ENCODE data around the gene REEP6.
"Not testable (repeated sequence)": the region's sequence is repeated elsewhere in the genome, so short reads cannot be mapped to it uniquely, and the experiment has no call there.

The REEP6 gene

DNA sequence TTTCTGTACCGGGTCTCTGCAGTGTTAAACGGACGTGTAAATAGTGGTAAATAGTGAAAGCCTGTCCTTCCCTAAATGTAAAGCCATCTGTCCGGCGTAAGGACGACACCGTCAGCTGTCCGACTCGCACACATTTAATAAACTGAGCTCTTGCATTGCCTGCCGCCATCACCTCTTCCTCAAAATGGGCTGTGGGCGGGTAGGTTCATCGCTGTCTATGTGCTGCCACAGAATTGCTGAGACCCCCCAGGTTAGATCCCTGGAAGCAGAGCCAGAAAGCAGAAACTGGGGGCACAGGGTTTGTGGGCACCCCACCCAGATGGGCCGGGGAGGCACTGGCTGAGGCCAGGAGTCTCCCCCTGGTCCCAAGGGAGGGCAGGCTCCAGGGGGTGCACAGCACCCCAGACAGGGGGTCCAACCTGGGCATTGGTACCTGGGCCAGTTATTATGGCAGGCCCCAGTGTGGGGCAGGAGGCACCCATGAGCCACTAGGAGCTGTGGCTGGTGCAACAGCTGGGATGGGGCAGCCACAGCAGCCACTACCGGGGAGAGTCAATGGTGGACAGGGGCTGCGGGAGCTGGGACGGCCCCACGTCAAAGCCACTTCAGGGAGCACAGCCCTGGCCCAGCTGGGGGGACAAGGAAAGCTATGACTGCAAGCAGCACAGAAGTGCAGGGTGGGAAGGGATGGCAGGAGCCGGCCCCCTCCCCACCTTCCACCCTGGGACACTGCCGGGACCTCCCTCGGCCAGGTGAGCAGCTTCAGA, 17.7 kb upstream of the REEP6 start:
- DNase-seq = no peak

DNA sequence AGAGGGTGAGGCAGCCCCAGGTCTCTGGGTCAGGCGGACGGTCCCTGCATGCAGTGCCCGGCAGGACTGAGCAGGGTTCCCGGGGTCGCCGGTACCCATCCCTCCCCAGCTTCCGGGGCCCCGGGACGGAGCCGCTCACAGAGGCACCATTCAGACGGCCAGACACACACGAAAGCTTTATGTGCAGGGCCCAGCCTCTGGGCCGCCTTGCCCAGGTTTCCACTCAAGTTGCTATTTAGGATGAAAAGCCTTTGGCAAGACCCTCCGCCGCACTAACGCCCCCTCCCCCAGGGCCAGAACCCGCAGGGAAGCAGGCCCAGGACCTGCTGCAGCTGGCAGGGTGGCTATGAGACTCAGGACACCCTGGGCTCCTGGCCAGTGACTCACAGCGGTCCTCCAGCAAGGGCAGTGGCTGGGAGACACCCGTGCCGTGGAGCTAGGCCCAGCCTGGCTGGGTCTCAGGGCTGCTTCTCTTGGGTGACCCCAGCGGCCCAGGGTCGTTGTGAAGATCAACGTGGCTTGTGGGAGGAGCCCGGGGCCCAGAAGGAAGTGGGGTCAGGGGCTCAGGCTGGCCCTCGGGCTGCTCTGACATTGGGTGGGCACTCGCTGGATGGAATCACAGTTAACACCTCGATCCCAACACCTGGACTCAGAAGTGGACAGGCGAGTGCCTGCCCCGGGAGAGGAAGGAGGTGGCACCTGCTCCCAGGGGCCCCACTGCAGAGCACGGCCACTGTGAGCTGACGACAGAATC, 16.8 kb upstream of the REEP6 start:
- no peak for DNase-seq

DNA sequence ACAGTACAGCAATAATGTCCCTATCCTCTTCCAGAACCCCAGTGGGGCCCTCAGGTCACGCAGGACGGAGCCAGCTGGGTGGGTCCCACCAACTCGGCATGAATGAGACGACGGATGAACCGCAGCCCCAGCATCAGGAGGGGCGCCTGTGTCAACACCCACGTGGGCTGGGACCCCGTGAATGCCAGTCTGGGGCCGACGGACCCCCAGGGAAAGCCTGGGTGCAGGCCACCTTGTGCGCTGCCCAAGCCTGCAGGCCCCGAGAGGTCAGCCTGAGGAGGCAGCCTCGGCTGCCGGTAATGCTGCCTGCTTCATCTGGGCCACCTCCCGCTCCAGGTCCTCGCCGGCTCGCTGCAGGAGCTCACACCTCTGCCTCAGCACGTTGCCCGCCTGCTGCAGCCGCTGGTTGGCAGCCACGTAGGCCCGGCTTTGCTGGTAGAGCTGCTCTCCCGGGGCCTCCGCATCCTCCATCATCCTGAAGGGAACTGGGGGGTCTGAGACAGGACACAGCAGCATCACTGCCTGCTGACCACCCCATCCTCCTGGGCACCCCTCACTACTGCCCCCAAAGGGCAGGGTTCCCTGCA, 16.1 kb upstream of the REEP6 start:
- DNase-seq = no peak

DNA sequence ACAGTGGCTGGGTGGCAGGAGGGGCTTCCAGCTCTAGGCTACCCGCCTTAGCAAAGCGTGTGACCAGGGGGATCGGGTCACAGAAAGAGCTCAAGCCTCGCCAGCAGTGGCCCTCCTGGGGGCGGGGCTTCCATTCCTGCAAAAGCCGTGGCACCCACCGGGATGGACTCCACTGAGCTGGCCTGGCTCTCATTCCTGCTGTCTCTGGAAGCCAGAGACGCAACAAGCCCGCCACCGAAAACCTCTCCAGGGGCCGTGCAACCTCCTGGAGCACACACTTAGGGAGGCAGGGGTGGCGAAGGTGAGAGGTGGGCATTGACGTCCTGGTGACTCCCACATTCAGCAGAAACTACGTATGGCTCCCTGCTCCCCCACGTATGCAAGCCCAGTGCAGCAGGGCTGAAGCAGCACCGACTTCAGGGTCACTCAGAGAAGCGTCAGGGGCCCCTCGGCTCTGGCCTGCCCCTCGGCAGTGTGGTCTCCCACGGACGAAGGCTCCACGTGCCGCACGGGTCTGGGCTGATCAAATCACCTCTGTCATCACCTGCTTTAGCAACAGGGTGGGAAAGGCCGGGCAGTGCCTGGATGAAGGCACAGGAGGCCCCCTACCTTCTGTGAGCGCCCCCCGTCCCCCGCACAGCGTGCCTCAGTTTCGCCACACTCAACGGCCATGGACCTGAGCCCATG, 15.1 kb upstream of the REEP6 start:
- no peak for DNase-seq

DNA sequence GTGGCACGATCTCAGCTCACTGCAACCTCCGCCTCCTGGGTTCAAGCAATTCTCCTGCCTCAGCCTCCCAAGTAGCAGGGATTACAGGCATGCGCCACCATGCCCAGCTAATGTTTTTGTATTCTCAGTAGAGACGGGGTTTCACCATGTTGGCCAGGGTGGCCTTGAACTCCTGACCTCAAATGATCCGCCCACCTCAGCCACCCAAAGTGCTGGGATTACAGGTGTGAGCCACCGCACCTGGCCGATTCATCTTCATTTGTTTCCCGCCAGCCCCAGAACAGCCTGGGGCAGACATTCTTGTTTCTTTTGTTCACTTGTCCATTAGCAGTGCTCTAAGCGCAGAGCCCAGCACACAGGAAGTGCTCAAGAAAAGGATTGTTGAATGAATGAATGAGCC, 13.9 kb upstream of the REEP6 start:
- DNase-seq = not testable (repeated sequence)

DNA sequence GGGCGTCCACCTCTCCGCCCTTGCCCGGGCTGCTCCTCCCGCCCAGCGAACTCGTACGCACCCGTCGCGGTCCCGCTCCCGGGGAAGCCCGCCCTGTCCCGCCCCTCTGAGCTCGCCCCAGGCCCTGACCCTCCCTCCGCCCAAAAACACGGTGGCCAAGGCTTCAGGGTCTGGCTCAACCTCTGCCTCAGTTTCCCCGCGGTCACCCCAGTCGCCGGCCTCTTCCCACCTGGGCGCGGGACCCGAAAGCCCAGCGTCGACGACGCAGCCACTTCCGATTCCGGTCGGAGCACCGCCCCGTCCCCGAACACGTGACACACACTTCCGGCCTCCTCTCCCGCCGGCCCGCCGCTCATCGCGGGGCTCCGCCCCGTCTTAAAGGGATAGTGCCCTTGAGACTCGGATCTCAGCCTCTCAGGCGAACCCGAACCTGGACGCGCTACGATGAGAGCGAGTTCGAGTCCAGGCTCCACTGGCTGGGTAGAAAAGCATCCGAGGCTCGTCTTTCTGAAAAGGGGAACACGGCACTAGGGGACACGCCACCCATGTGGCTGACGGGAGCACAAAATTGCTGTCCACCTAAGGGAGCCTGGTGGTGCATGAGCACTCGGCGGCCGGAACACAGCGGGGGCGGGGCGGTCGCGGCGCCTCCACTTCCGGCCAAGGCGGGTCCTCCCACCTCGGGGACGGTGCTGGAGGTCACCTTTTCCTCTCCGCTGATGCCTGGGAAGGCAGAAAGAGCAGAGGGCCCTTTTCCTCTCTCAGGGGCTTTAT, 11.9 kb upstream of the REEP6 start, which contains the start of gene C19orf25:
TSS of gene C19orf25 (minus strand) at position 282 of the 774 bp plus-strand sequence. CDS start 312 bp downstream, outside the sequence.
- DNase-seq = peak; percentile 94

DNA sequence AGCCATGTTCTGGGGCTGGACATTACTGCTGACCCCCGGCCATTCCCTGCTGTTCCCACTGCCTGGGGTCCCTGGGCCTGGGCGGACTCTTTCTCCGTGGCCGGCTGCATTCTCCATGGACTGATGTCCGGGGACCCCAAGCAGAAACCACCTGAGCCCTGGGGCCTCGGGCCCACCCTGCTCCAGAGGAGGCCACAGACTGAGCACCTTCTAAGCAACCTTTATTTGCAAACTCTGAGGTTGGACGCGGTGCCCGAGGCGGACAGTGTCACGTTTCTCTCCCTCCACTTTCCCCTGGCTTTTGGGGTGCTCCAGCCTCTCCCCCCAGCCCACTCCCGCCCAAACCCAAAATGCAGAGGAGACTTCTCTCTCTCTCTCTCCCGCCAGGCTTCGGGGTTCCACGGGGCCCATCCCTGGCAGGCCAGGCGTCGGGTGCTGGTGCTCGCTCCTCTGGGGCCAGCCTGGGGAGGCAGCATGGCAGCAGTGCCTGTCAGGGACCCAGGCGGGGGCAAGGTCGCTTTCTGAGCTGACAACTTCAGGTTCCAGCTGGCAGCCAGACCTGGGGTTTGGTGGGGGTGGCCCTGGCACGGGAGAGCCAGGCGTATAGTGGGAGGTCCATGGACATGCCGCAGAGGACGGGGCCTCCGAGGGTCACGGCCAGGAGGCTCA, 9.6 kb upstream of the REEP6 start:
- no peak for DNase-seq

DNA sequence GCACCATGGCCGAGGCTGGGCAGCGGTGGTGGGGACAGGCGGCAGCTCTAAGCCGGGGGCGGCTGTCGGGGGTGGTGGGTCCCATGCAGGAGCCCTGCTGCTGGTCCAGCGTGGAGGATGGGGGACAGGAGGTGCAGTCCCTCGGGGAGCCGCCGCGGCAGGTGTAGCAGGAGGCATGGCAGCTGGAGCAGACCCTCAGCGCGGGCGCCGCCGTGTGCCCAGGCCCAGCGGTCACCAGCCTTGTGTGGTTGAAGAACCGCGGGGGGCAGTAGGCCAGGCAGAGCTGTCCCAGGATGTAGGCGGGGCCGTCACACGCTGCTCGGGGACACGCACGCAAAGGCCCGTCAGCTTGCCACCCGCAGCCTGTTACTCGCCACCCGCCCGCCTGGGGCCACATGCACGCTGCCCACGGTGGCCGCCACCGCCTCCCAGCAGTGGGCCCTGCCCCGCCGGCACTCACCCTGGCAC, 9.1 kb upstream of the REEP6 start:
- no peak for DNase-seq

DNA sequence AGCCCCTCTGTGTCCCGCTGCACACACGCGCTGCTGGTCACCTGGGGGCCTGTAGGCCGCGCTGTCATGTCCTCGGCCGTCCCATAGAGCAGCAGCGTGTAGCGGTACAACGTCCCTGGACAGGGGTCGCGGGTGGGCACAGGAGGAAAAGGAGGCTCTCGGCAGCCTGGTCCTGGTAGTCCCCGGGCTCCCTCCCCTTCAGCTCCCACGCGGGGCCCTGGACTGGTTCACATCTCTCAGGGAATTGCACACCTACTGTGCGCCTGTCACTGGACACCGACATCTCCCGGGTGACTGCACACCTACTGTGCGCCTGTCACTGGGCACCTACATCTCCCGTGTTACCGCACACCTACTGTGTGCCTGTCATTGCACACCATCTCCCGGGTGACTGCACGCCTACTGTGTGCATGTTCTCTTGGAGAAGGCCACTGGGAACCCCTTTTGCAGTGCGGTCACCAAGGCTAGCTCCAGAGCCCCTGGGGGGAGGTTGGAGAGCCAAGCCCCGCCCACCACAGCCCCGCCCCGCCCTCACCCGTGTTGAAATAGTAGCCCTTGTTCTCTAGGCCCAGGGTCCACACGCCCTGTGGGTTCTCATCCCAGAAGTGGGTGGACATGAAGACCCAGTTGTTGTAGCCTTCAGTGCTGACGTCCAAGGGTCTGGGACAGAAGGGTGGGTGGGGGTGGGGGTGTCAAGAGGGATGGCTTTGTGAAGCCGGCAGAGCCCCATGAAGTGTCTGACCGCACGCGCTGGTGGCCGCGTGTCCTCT, 8.4 kb upstream of the REEP6 start:
- no peak for DNase-seq

DNA sequence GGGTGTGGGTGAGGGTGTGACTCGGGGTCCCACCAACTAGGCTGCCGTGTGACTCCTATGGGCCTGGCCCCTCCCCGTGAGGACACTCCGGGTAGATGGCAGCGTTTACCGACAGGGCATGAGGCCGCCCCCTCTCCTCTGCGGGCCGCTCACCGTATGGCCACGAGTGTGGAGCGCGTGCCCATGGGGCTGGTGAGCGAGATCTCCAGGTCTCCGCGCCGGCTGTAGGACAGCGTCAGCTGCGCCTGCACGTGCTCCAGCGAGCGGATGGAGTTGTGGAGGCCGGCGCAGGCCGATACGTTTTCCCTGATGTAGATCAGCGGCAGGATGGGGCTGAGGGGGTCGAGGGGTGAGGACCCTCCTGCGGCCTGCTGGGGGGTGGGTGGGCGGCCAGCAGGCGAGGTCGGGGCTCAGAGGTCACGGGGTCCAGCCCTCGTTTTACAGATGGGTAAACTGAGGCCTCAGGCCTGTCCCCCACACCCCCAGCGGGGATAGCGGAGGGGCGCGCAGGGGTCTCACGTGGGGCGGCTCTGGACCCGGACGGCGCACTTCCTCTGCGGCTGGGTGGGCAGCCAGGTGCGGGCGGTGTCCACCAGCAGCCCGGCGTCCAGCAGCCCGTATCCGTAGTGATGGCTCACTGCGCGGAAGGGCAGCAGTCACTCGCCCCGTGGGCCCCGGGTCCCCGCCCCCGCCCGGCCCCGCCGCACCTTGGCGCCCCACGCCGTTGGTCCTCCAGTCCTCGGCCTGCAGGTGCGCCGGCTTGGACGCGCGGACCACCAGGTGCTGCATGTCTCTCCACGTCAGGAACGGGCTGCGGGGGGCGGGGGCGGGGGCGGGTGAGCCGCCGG, 7.6 kb upstream of the REEP6 start:
- DNase-seq = no peak

DNA sequence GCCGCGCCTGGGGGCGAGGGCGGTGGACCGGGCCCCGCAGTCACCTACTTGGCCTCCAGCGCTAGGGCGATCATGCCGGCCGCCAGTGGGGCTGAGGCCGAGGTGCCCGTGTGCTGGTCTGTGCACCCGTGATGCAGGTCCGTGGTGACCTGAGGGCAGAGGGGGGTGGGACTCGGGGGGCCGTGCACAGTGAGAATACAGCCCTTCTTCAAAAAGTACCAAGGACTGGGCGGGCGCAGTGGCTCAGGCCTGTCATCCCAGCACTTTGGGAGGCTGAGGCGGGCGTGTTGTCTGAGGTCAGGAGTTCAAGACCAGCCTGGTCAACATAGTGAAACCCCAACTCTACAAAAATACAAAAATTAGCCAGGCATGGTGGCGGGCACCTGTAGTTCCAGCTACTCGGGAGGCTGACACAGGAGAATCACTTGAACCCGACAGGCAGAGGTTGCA, 7.0 kb upstream of the REEP6 start:
- DNase-seq = no peak

DNA sequence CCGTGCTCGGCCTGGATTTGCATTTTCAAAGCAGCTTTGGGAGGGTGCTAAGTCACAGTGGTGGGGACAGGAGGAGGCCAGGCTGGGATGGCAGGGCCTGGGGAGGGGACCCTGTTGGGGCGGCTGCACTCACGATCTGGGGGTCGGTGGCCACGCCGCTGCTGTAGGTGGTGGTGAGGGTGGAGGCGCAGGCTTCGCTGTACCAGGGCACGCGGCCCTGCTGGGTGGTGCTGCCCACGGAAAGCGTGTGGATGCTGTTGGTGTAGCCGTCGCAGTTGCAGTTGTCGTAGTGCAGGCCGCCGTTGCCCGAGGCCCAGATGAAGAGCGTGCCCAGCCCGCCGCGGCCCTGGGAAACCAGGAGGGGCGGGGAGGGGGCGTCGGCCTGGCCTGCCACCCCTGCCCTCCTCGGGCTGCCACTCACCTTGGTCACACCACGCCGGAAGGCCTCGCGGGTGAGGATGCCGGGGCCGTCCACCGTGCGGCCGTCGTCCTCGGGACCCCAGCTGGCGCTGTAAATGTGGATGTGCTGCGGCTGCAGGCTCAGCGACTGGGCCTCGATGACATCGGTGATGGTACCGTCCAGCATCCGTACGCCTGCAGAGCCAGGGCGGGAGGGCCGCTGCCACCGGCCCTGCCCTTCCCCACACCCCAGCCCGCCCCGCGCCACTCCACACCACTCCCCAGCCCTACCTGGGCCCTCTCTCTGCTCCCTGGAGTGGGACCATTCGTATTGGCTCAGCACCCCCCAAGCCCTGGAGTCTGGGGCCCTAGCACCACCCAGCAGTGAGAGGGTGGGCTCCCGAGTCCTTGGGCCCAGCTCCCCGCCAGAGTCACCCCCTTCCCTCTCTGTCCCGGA, 4.0 kb upstream of the REEP6 start:
- DNase-seq = no peak

DNA sequence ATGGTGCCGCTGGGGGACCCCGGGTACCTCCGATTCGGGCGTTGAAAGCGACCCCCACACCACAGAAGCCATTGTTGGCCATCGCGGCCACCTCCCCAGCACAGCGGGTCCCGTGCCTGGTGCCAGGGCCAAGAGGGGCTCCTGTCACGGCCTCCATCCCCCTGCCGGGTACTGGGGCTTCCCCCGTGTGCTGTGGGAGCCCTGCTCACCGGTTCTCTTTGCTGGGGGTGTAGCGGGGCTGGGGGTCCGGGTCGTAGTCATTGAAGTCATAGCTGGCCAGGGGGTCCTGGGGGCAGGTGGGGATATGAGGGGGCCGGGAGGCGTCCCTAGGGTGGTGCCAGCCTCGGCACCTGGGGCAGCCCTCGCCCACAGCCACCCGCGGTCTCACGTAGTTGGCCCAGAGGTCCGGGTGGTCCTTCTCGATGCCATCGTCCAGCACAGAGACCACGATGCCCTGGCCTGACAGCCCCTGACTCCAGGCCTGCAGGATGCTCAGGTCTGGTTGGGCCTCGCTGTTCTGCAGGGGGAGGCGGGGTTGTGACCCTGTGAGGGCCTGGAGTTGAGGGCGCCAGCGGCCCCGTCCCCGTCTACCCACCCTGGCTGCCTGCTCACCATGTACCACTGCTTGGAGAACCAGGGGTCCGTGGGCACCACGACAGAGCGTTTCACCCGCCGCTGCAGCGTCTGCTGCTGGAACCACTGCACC, 3.3 kb upstream of the REEP6 start:
- no peak for DNase-seq

DNA sequence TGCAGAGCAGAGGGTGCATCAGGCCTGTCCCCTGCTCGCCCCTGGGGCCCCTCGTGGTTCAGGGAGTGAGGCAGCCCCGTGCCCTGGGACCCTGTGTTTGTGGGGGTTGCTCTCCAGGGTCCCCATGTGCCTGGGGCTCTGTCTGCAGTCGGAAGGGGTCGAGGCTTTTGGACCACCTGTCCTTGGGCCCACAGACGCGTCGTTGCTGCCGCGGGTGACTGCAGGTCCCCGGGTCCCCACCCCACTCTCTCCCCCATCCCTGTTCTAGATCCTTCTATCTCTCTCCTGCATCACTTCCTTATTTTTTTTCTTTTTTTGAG, 2.7 kb upstream of the REEP6 start:
- no peak for DNase-seq

DNA sequence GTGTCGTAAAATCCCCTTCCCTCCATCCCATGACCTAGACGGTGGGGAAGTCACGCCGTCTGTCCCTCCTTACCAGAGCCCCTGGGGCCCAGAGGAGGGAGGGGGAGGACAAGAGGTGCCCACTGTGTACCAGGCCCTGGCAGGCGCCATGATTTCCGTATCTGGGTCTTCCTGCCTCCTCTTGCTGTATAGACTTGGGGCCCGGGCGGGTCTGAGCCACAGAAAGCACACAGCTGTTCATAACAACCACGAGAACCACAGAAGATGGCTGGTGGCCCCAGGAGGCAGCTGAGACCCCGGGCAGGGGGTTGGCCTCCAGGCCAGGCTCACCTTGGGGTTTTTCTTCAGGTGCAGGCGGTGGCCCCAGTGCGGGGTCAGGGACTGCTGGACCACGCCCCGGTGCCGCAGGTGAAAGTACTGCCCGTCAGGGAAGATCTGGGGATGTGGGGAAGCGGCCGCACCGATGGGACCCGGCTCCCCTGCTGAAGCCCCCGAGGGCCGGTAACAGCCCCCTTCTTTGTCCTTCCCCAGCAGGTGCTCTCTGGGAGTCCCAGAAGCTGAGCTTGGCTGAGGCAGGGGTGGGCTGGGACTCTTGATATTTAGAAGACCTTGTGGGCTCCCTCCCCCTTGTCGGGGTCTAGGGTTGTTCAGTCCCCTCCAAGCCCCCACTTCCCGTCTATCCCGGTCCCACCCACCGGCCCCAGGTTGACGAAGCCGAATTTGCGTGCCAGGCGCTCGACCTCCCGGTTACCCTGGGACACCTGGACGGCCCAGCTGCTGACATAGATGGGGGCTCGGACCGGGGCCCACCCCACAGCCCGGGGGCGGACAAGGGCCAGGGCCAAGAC, 1.3 kb upstream of the REEP6 start:
- no peak for DNase-seq

DNA sequence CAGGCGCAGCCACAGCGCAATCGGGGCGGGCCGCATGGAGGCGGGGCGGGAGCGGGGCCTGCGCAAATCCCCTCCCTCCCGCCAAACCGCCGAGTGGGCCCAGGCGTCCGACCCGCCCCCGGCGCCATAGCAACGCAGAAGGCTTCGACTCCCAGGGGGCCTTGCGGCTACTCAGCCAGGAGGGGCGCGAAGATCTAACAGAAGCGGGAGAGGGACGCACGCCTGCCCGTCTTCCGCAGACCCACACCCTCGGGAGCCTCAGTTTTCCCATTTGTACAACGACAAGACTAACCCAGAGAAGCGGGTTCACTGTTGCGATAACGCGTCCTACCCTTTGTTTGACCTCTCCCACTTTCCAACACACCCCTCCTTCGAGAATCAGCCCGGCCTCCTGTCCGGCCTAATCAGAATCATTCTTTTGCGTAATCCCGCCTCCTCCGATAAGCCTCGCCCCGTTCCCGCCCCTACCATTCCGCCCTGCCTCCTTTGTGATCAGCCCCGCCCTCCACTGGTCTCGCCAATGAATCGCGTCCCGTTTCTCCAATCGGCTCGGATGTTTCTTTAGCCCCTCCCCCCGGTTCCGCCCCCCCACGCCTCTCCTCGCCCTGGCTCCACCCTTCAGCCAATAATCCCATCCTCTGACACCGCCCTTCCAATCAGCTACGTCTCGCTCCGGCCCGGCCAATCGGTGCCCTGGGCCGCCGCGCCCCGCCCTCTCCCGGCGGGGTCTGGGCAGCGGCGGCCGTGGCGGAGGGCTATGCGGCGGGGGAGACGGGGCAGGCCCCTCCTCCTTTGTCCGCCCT, 469 bp upstream of the REEP6 start, which contains the start of gene PCSK4:
TSS of gene PCSK4 (minus strand) at position 40 of the 803 bp plus-strand sequence. CDS start at position 36, 4 bp downstream.
- DNase-seq = peak; percentile 95

DNA sequence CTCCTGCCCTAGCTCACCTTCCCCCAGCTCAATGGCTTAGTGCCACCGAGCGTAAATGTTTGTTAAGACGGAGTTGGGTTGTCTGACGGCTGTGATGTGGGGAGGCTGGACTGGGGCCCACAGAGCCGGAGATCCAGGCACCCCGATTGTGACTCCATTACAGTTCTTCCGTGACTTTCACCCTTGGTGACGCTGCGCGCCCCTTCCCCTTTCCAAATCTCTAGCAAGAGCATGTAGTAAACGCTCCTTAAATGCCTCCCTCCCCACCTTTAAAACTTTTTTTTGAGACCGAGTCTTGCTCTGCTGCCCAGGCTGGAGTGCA, 829 bp downstream of the REEP6 start:
- no peak for DNase-seq

Measured in activated naive CD4-positive, alpha-beta T cell treated with Interleukin-2 at 50 U/mL for 16 hours (primary cell).